HCT116 (cell line): ENCODE measurements around the gene FN3K. TPM values are rescaled to one million over a fixed set of nuclear protein-coding genes. Genes with fewer than 3 reads are reported as not detected.
A peak's percentile ranks its signal among the peaks of the same experiment; 100 is the strongest.

Experiments
- ATAC-seq: fragments of 200-7000 bp; cut with Tn5 transposase; 2 replicates; pipeline ENCODE4 v1.9.1; 2020; ENCODE audit warnings: mild to moderate bottlenecking, moderate library complexity
- BruUV-seq: library from RNA; stranded (reverse); fragments of 400-500 nt; replicated peaks from 2 replicates; lab custom pipeline; 2021; lab: Mats Ljungman, UMichigan
- CTCF ChIA-PET: fragments of 300-600 bp; sonication (Branson Sonifier 250); formaldehyde crosslinking; loops from one replicate; lab custom pipeline; 2021; ENCODE audit warnings: antibody characterized with exemption; lab: Charles Lee
- POLR2A ChIA-PET: fragments of 300-600, 350-600 bp; sonication (Branson Sonifier 250); formaldehyde crosslinking; loops from one replicate; lab custom pipeline; 2021; ENCODE audit warnings: antibody characterized with exemption; lab: Charles Lee
- RAD21 ChIA-PET, 2 experiments: fragments of 300-600 bp; sonication (Branson Sonifier 250); formaldehyde crosslinking; loops; one replicate each; lab custom pipeline; 2023; ENCODE audit warnings: low total read pairs in 2 of 2; ENCODE audit not compliant: uncharacterized antibody in 2 of 2, unreplicated experiment in 2 of 2, low non-redundant PET in 1 of 2; lab: Charles Lee
- DNase-seq: peaks from one replicate; pipeline ENCODE4 v3.0.0-alpha.2; 2010; ENCODE audit warnings: low read depth, low spot score
- H2AFZ ChIP-seq: fragments of 200-600 bp; shearing (Covaris generic), sonication (generic); 2 replicates; pipeline ENCODE4 v1.6.1; 2017; ENCODE audit warnings: low read depth, mixed run types, mixed read lengths, antibody characterized with exemption, low read length; ENCODE audit not compliant: poor library complexity, severe bottlenecking
- H3K27ac ChIP-seq: 2 replicates; pipeline ENCODE4 v1.5.1; 2012; ENCODE audit warnings: low read depth, low read length
- H3K27me3 ChIP-seq: fragments of 200-600 bp; sonication (generic); 2 replicates; pipeline ENCODE4 v1.6.1; 2016; ENCODE audit warnings: mixed run types, low read length, mixed read lengths; ENCODE audit not compliant: insufficient read depth
- H3K36me3 ChIP-seq, 2 experiments: fragments of 200-500 bp in 1 of 2; fragments of 200-600 bp in 1 of 2; sonication (Bioruptor generic) in 1 of 2; sonication (generic) in 1 of 2; 2 replicates each; pipeline versions ENCODE4 v1.5.1 to v1.6.1; 2014 to 2016; ENCODE audit warnings: low read length in 2 of 2, inconsistent platforms in 1 of 2, mixed read lengths in 1 of 2, mixed run types in 1 of 2; ENCODE audit not compliant: insufficient read depth in 2 of 2, control insufficient read depth in 1 of 2
- H3K4me1 ChIP-seq, 2 experiments: fragments of 200-600 bp in 1 of 2; sonication (generic) in 1 of 2; 2 replicates each; pipeline versions ENCODE4 v1.5.1 to v1.6.1; 2012 to 2017; ENCODE audit warnings: low read length in 2 of 2, inconsistent platforms in 1 of 2, mild to moderate bottlenecking in 1 of 2, mixed read lengths in 1 of 2, mixed run types in 1 of 2, moderate library complexity in 1 of 2; ENCODE audit not compliant: insufficient read depth in 2 of 2, control insufficient read depth in 1 of 2
- H3K4me2 ChIP-seq: fragments of 200-600 bp; sonication (generic); 2 replicates; pipeline ENCODE4 v1.6.1; 2017; ENCODE audit warnings: mixed run types, low read length, mixed read lengths
- H3K4me3 ChIP-seq, 2 experiments: fragments of 200-600 bp in 1 of 2; sonication (generic) in 1 of 2; replicated peaks in 1 of 2; 2 replicates each; pipeline ENCODE4 v1.5.1; 2011 to 2016; ENCODE audit warnings: low read length in 2 of 2, control low read depth in 1 of 2, low read depth in 1 of 2, mild to moderate bottlenecking in 1 of 2, mixed read lengths in 1 of 2, mixed run types in 1 of 2
- H3K79me2 ChIP-seq: fragments of 200-600 bp; sonication (generic); 2 replicates; pipeline ENCODE4 v1.6.1; 2017; ENCODE audit warnings: mild to moderate bottlenecking, mixed run types, low read length, moderate library complexity, mixed read lengths; ENCODE audit not compliant: insufficient read depth
- H3K9ac ChIP-seq: fragments of 200-600 bp; sonication (generic); 2 replicates; pipeline ENCODE4 v1.6.1; 2016; ENCODE audit warnings: low read length, mixed read lengths
- H3K9me2 ChIP-seq: fragments of 200-600 bp; sonication (generic), shearing (Covaris generic); 2 replicates; pipeline ENCODE4 v1.6.1; 2017; ENCODE audit warnings: mixed run types, mild to moderate bottlenecking, moderate library complexity; ENCODE audit not compliant: insufficient read depth
- H3K9me3 ChIP-seq, 2 experiments: fragments of 200-500 bp in 1 of 2; fragments of 200-600 bp in 1 of 2; sonication (Bioruptor generic) in 1 of 2; sonication (generic) in 1 of 2; 2 replicates each; pipeline ENCODE4 v1.6.1; 2014 to 2017; ENCODE audit warnings: low read length in 2 of 2, mixed read lengths in 2 of 2, inconsistent platforms in 1 of 2, low read depth in 1 of 2, mild to moderate bottlenecking in 1 of 2, mixed run types in 1 of 2, moderate library complexity in 1 of 2; ENCODE audit not compliant: control insufficient read depth in 1 of 2, insufficient read depth in 1 of 2
- H4K20me1 ChIP-seq: fragments of 200-600 bp; sonication (generic), shearing (Covaris generic); 2 replicates; pipeline ENCODE4 v1.6.1; 2017; ENCODE audit warnings: mixed run types, mild to moderate bottlenecking, moderate library complexity; ENCODE audit not compliant: insufficient read depth
- CBX3 ChIP-seq: IDR thresholded peaks from 2 replicates; pipeline ENCODE4 v1.6.1; 2012; ENCODE audit warnings: low read depth
- CEBPB ChIP-seq: IDR thresholded peaks from 2 replicates; pipeline ENCODE4 v1.6.1; 2012; ENCODE audit warnings: low read depth
- EGR1 ChIP-seq: IDR thresholded peaks from 2 replicates; pipeline ENCODE4 v1.6.1; 2012; ENCODE audit warnings: low read depth
- ELF1 ChIP-seq: IDR thresholded peaks from 2 replicates; pipeline ENCODE4 v1.6.1; 2012; ENCODE audit warnings: low read depth, borderline replicate concordance
- EZH2 ChIP-seq: fragments of 200-600 bp; sonication (generic); IDR thresholded peaks from 2 replicates; pipeline ENCODE4 v1.6.1; 2017; ENCODE audit warnings: antibody characterized with exemption, mixed run types
- EZH2phosphoT487 ChIP-seq: fragments of 200-600 bp; IDR thresholded peaks from 2 replicates; pipeline ENCODE4 v1.6.1; 2018; ENCODE audit warnings: antibody characterized with exemption, borderline replicate concordance
- FOSL1 ChIP-seq: IDR thresholded peaks from 2 replicates; pipeline ENCODE4 v1.6.1; 2012; ENCODE audit warnings: low read depth
- JUND ChIP-seq: IDR thresholded peaks from 2 replicates; pipeline ENCODE4 v1.6.1; 2012
- MAX ChIP-seq: IDR thresholded peaks from 2 replicates; pipeline ENCODE4 v1.6.1; 2012
- POLR2A ChIP-seq: IDR thresholded peaks from 2 replicates; pipeline ENCODE4 v1.7.0; 2011; ENCODE audit warnings: borderline replicate concordance; ENCODE audit not compliant: insufficient read depth, insufficient read length; ENCODE audit errors: extremely low read depth
- POLR2AphosphoS5 ChIP-seq: IDR thresholded peaks from 2 replicates; pipeline ENCODE4 v1.6.1; 2011; ENCODE audit warnings: mild to moderate bottlenecking, low read depth, low read length, moderate library complexity
- RAD21 ChIP-seq: IDR thresholded peaks from 2 replicates; pipeline ENCODE4 v1.6.1; 2012; ENCODE audit warnings: low read depth, mild to moderate bottlenecking
- SP1 ChIP-seq: IDR thresholded peaks from 2 replicates; pipeline ENCODE4 v1.6.1; 2012; ENCODE audit warnings: low read depth
- TCF7L2 ChIP-seq: IDR thresholded peaks from 2 replicates; pipeline ENCODE4 v1.7.0; 2011; ENCODE audit warnings: borderline replicate concordance, inconsistent platforms; ENCODE audit not compliant: insufficient read depth, insufficient read length; ENCODE audit errors: extremely low read depth
- YY1 ChIP-seq: IDR thresholded peaks from 2 replicates; pipeline ENCODE4 v1.6.1; 2011; ENCODE audit warnings: low read length, low read depth, moderate library complexity, mild to moderate bottlenecking; ENCODE audit not compliant: insufficient replicate concordance; ENCODE audit errors: extremely low read depth
- ZFX ChIP-seq: fragments of 450-650 bp; IDR thresholded peaks from 2 replicates; pipeline ENCODE4 v1.6.1; 2017
- ZNF274 ChIP-seq: fragments of 200-500 bp; sonication (Bioruptor generic); IDR thresholded peaks from 2 replicates; pipeline ENCODE4 v1.6.1; 2014; ENCODE audit warnings: mild to moderate bottlenecking, low read depth, low read length, inconsistent platforms
- intact Hi-C: fragments of 100-400 bp; cut with micrococcal nuclease; formaldehyde crosslinking; loops from 2 replicates; pipeline ENCODE4 v1.10.0; 2022
- total RNA-seq: library from RNA; stranded (reverse); gene quantifications from one replicate; pipeline ENCODE4 v1.2.1, GENCODE V29; 2021; ENCODE audit not compliant: unreplicated experiment
- TF ChIP-seq, protein P1 (sequence below), 3 experiments: fragments of 200-600 bp in 1 of 3; sonication (generic) in 1 of 3; IDR thresholded peaks in 2 of 3; conservative IDR thresholded peaks in 1 of 3; 2 replicates each; pipeline ENCODE4 v1.5.1; 2012 to 2017; ENCODE audit warnings: low read depth in 2 of 3, low read length in 2 of 3, antibody characterized with exemption in 1 of 3, borderline replicate concordance in 1 of 3, control low read depth in 1 of 3, mild to moderate bottlenecking in 1 of 3, mixed read lengths in 1 of 3, mixed run types in 1 of 3, moderate library complexity in 1 of 3; ENCODE audit not compliant: insufficient read depth in 1 of 3

The FN3K gene
- total RNA-seq, 1 experiment from 2014 or later = 9.9 TPM

DNA sequence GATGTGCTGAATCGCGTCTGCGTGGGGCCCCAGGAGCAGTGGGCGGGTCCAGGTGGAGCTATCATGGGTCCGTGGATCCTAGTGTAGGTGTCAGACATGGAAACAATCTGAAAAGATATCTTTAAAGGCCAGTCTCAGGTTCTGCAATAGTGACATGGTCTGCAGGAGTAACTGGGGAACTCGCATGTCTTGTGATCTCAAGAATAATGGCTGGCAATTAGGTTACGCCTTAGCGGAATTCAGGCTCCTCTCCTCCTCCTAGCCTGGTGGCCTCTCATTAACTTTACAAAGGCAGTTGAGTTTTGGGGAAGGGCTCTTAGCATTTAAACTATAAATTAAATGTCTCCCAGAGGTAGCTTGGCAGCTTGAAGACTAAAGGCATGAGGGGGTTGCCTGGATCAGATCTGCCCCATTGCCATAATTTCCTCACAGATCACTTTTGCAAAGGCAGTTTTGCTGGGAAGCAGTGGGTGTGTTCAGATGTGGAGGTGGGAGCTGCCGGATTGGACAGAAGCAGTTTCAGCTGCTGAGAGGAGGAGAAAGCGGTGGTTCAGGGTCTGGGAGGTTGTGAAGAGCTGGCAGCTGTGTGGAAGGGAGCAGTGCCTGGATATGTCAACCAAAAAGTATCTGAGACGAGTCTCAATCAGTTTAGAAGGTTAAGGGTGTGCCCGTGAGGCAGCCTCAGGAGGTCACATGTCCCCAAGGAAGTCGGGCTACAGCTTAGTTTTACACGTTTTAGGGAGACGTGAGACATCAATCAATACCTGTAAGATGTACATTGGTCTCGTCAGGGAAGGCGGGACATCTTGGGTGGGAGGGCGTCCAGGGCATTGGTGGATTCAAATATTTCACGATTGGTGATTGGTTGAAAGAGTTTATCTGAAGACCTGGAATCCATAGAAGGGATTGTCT, 19.1 kb downstream of the FN3K start:
- Histone ChIP-seq H3K9me3 (peaks cover 0 to 4% of the 10 kb centered on the region in 2 experiments; a peak in 1 of 4 replicates), H3K4me2 (peak overlapping the region; percentile 89), H3K9ac (peak overlapping the region; percentile 32), H3K36me3 (peaks cover 3 to 12% of the 10 kb centered on the region in 2 experiments; a peak in 2 of 4 replicates), H3K4me1 (peaks cover 18 to 35% of the 10 kb centered on the region in 2 experiments), H3K27ac (peak overlapping the region; percentile 49; the same call in 1 of the 2 replicates), H3K4me3 (peak overlapping the region; percentile 2 to 99; a peak in 3 of 4 replicates), H4K20me1 (no peaks in the 10 kb centered on the region), H2AFZ (no peak overlapping the region), H3K27me3 (no peaks in the 10 kb centered on the region), H3K79me2 (peaks cover 67% of the 10 kb centered on the region), H3K9me2 (no peaks in the 10 kb centered on the region)
- DNase-seq (peak; percentile 77), ATAC-seq (peak; percentile 38)
- ChIA-PET CTCF (interaction anchor here (1.0 to 2.3 kb wide), 2 partner anchors 13 to 86 kb away, joined by 3 to 6 read pairs; no protein-coding TSS in a partner anchor), RAD21 (interaction anchor here in 1 of 2 experiments (0.6 kb wide), 1 partner anchor 107 kb away, joined by 4 read pairs; no protein-coding TSS in a partner anchor), POLR2A (no interaction called here)
- BruUV-seq = TSS peak; percentile 40
- intact Hi-C loops = loop anchor here (5.0 kb wide), 3 partner anchors 37 to 732 kb away; partner anchors contain the start of genes CENPX, CYBC1, FN3KRP and LRRC45
- no peak for TF ChIP-seq FOSL1
- TF ChIP-seq MAX = peak; percentile 42; the same call in 1 of the 2 replicates
- peak; percentile 73 for TF ChIP-seq TCF7L2
- TF ChIP-seq SP1 = peak; percentile 86
- TF ChIP-seq, all 23 proteins: peak for 3

GRCh38 chr17:82756166-82756565, 20.8 kb downstream of the FN3K start:
- RAD21 ChIA-PET = no interaction called here
- no peak overlapping the region for H2AFZ ChIP-seq
- H3K9me3 ChIP-seq = no peaks in the 10 kb centered on the region
- intact Hi-C loops = no loop called here
- CTCF ChIA-PET = no interaction called here
- DNase-seq (no peak), ATAC-seq (no peak)
- H3K4me2 ChIP-seq = no peak overlapping the region
- H3K9ac ChIP-seq = no peak overlapping the region
- H3K4me1 ChIP-seq = peaks cover 18 to 35% of the 10 kb centered on the region in 2 experiments
- peaks cover 83% of the 10 kb centered on the region for H3K79me2 ChIP-seq
- TF ChIP-seq YY1 (no peak), EZH2phosphoT487 (no peak), POLR2A (no peak), ZNF274 (no peak), JUND (no peak), RAD21 (no peak), CBX3 (no peak), EZH2 (no peak), POLR2AphosphoS5 (no peak), ZFX (no peak), FOSL1 (no peak), ELF1 (no peak), CEBPB (no peak), EGR1 (no peak)
- TF ChIP-seq, protein P1, sequence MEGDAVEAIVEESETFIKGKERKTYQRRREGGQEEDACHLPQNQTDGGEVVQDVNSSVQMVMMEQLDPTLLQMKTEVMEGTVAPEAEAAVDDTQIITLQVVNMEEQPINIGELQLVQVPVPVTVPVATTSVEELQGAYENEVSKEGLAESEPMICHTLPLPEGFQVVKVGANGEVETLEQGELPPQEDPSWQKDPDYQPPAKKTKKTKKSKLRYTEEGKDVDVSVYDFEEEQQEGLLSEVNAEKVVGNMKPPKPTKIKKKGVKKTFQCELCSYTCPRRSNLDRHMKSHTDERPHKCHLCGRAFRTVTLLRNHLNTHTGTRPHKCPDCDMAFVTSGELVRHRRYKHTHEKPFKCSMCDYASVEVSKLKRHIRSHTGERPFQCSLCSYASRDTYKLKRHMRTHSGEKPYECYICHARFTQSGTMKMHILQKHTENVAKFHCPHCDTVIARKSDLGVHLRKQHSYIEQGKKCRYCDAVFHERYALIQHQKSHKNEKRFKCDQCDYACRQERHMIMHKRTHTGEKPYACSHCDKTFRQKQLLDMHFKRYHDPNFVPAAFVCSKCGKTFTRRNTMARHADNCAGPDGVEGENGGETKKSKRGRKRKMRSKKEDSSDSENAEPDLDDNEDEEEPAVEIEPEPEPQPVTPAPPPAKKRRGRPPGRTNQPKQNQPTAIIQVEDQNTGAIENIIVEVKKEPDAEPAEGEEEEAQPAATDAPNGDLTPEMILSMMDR (IDR thresholded peaks at IDR 0.05 in 2 of 3, conservative IDR thresholded peaks at IDR 0.05 in 1 of 3; ENCODE audit: borderline replicate concordance in 1 of 3, insufficient read depth in 1 of 3, low read depth in 2 of 3, low read length in 2 of 3) = no peak
- H4K20me1 ChIP-seq = no peaks in the 10 kb centered on the region
- H3K27me3 ChIP-seq = no peaks in the 10 kb centered on the region
- peaks cover 9 to 14% of the 10 kb centered on the region in 2 experiments; a peak in 3 of 4 replicates for H3K36me3 ChIP-seq
- H3K9me2 ChIP-seq = no peaks in the 10 kb centered on the region
- POLR2A ChIA-PET = interaction anchor here (0.6 kb wide), 1 partner anchor 39 kb away, joined by 6 read pairs; the partner anchor contains the start of gene FN3KRP
- H3K4me3 ChIP-seq = no peak overlapping the region
- BruUV-seq = no TSS peak
- H3K27ac ChIP-seq = no peak overlapping the region
